HepG2 (cell line): ENCODE results near the gene CARD8. TPM values are rescaled to one million over a fixed set of nuclear protein-coding genes. Genes with fewer than 3 reads are reported as not detected.

Experiments
- CCDC6 ChIP-seq: sonication (generic); formaldehyde crosslinking; IDR thresholded peaks from 2 replicates; pipeline ENCODE4 v1.8.1; 2022; ENCODE audit warnings: mild to moderate bottlenecking, missing genetic modification reagents, moderate library complexity
- E2F2 ChIP-seq: sonication (generic); formaldehyde crosslinking; IDR thresholded peaks from 2 replicates; pipeline ENCODE4 v1.4.0; 2020; ENCODE audit warnings: missing genetic modification reagents, borderline replicate concordance
- ELF3 ChIP-seq: IDR thresholded peaks from 2 replicates; pipeline ENCODE4 v1.6.1; 2016; ENCODE audit warnings: missing genetic modification reagents, missing compliant biosample characterization
- IRF2 ChIP-seq: IDR thresholded peaks from 2 replicates; pipeline ENCODE4 v1.6.1; 2018; ENCODE audit warnings: missing genetic modification reagents, missing compliant biosample characterization
- KDM5B ChIP-seq: sonication (generic); formaldehyde crosslinking; IDR thresholded peaks from 2 replicates; pipeline ENCODE4 v1.4.0; 2020; ENCODE audit warnings: missing genetic modification reagents, mild to moderate bottlenecking, borderline replicate concordance
- KMT2B ChIP-seq: IDR thresholded peaks from 2 replicates; pipeline ENCODE4 v1.6.1; 2016; ENCODE audit warnings: missing genetic modification reagents, missing compliant biosample characterization
- MAZ ChIP-seq, 2 experiments: sonication (generic) in 1 of 2; formaldehyde crosslinking in 1 of 2; IDR thresholded peaks; 2 replicates each; pipeline versions ENCODE4 v1.5.0 to v1.6.1; 2012 to 2020; ENCODE audit warnings: low read depth in 2 of 2, mild to moderate bottlenecking in 2 of 2, borderline replicate concordance in 1 of 2, improper control_type of control experiment in 1 of 2, low read length in 1 of 2, missing genetic modification reagents in 1 of 2, moderate library complexity in 1 of 2
- MED1 ChIP-seq: sonication (generic); formaldehyde crosslinking; IDR thresholded peaks from 2 replicates; pipeline ENCODE4 v1.4.0; 2020; ENCODE audit warnings: missing genetic modification reagents
- MIER3 ChIP-seq: IDR thresholded peaks from 2 replicates; pipeline ENCODE4 v1.6.1; 2016; ENCODE audit warnings: missing compliant biosample characterization, borderline replicate concordance
- RFX5 ChIP-seq: IDR thresholded peaks from 2 replicates; pipeline ENCODE4 v1.6.1; 2011; ENCODE audit warnings: low read depth, low read length, improper control_type of control experiment
- SNAI1 ChIP-seq: sonication (generic); formaldehyde crosslinking; IDR thresholded peaks from 2 replicates; pipeline ENCODE4 v1.5.0; 2020; ENCODE audit warnings: mild to moderate bottlenecking, missing genetic modification reagents, borderline replicate concordance
- SOX5 ChIP-seq: IDR thresholded peaks from 2 replicates; pipeline ENCODE4 v1.6.1; 2016; ENCODE audit warnings: borderline replicate concordance
- SOX6 ChIP-seq, 2 experiments: fragments of 450-650 bp in 1 of 2; sonication (generic) in 1 of 2; formaldehyde crosslinking in 1 of 2; IDR thresholded peaks; 2 replicates each; pipeline versions ENCODE4 v1.4.0 to v1.6.1; 2017 to 2020; ENCODE audit warnings: antibody characterized with exemption in 1 of 2, mild to moderate bottlenecking in 1 of 2, missing genetic modification reagents in 1 of 2
- TAF1 ChIP-seq: sonication (generic); formaldehyde crosslinking; IDR thresholded peaks from 2 replicates; pipeline ENCODE4 v1.4.0; 2020; ENCODE audit warnings: missing genetic modification reagents
- ZBTB7A ChIP-seq: sonication (generic); formaldehyde crosslinking; IDR thresholded peaks from 2 replicates; pipeline ENCODE4 v1.8.0; 2022; ENCODE audit warnings: mild to moderate bottlenecking, missing genetic modification reagents
- ZMYM4 ChIP-seq: sonication (generic); formaldehyde crosslinking; IDR thresholded peaks from 2 replicates; pipeline ENCODE4 v1.8.1; 2023; ENCODE audit warnings: mild to moderate bottlenecking, missing genetic modification reagents
- ZNF138 ChIP-seq: sonication (generic); formaldehyde crosslinking; IDR thresholded peaks from 2 replicates; pipeline ENCODE4 v1.5.0; 2020; ENCODE audit warnings: mild to moderate bottlenecking, low read depth, missing genetic modification reagents
- ZNF264 ChIP-seq: sonication (generic); formaldehyde crosslinking; IDR thresholded peaks from 2 replicates; pipeline ENCODE4 v1.4.0; 2020; ENCODE audit warnings: missing genetic modification reagents
- ZNF274 ChIP-seq: sonication (generic); formaldehyde crosslinking; IDR thresholded peaks from 2 replicates; pipeline ENCODE4 v1.5.1; 2020; ENCODE audit warnings: mild to moderate bottlenecking, missing genetic modification reagents
- ZNF547 ChIP-seq: sonication (generic); formaldehyde crosslinking; IDR thresholded peaks from 2 replicates; pipeline ENCODE4 v1.5.1; 2020; ENCODE audit warnings: mild to moderate bottlenecking, missing genetic modification reagents
- ZNF781 ChIP-seq: sonication (generic); formaldehyde crosslinking; IDR thresholded peaks from 2 replicates; pipeline ENCODE4 v1.5.1; 2020; ENCODE audit warnings: borderline replicate concordance, mild to moderate bottlenecking, missing genetic modification reagents; ENCODE audit errors: not compliant biosample characterization
- ZNF782 ChIP-seq: sonication (generic); formaldehyde crosslinking; IDR thresholded peaks from 2 replicates; pipeline ENCODE4 v1.4.0; 2020; ENCODE audit warnings: missing genetic modification reagents, mild to moderate bottlenecking, borderline replicate concordance
- ZNF788 ChIP-seq: sonication (generic); formaldehyde crosslinking; IDR thresholded peaks from 2 replicates; pipeline ENCODE4 v1.5.0; 2020; ENCODE audit warnings: mild to moderate bottlenecking, missing genetic modification reagents, borderline replicate concordance
- polyA plus RNA-seq, 8 experiments: library from polyadenylated mRNA; depleted of rRNA in 3 of 8; stranded (reverse) in 7 of 8; unstranded in 1 of 8; fragments of >200 nt; fragmentation: Illumina TruSeq in 4 of 8; extraction: Trizol in 4 of 8; gene quantifications; 2 replicates each; pipeline versions ENCODE4 v1.2.1 to v1.2.3, GENCODE V29; 2011 to 2016; ENCODE audit warnings: low read depth in 4 of 8, missing spikeins in 1 of 8, mixed read lengths in 1 of 8; ENCODE audit not compliant: insufficient read depth in 1 of 8
- total RNA-seq, 5 experiments: library from RNA; depleted of rRNA; stranded (reverse); fragments of >200 nt; fragmentation: Illumina TruSeq; extraction: Trizol; gene quantifications; 2 replicates each; pipeline ENCODE4 v1.2.3, GENCODE V29; 2016; ENCODE audit warnings: low read depth in 1 of 5
- TF ChIP-seq, protein P1 (sequence below): sonication (generic); formaldehyde crosslinking; conservative IDR thresholded peaks from 2 replicates; pipeline ENCODE4 v1.8.0; 2022; ENCODE audit warnings: mild to moderate bottlenecking, moderate library complexity, missing genetic modification reagents
- TF ChIP-seq, protein P2 (sequence below): sonication (generic); formaldehyde crosslinking; IDR thresholded peaks from 2 replicates; pipeline ENCODE4 v1.4.0; 2020; ENCODE audit warnings: missing genetic modification reagents

The CARD8 gene
- total and polyA plus RNA-seq, 2 of the 13 experiments (the other 11 are each of a cell fraction or from before 2014, with no cell fraction given): 15.0 to 19.2 TPM

GRCh38 chr19:48271531-48272151, 15.9 kb upstream of the CARD8 start (continued):
- TF ChIP-seq MAZ (IDR thresholded peaks at IDR 0.05; ENCODE audit: borderline replicate concordance, low read depth, low read length) (no peak), MAZ (CRISPR knock-in tag; IDR thresholded peaks at IDR 0.05; ENCODE audit: low read depth) (peak; percentile 40; the same call in 1 of the 2 replicates), SOX6 (IDR thresholded peaks at IDR 0.05) (no peak), SOX6 (CRISPR knock-in tag; IDR thresholded peaks at IDR 0.05) (peak; percentile 75), SOX5 (peak; percentile 64; the same call in 1 of the 2 replicates), IRF2 (peak; percentile 46; the same call in 1 of the 2 replicates), KMT2B (peak; percentile 33; the same call in 1 of the 2 replicates), ZNF138 (no peak), ZNF782 (CRISPR knock-in tag) (peak; percentile 66; the same call in 1 of the 2 replicates), ZNF264 (CRISPR knock-in tag) (0 out of 2 replicates have a peak, but pooled peaks have one; percentile 22), E2F2 (CRISPR knock-in tag) (no peak), RFX5 (no peak), SNAI1 (CRISPR knock-in tag) (no peak), MED1 (CRISPR knock-in tag) (peak; percentile 52), CCDC6 (CRISPR knock-in tag) (0 out of 2 replicates have a peak, but pooled peaks have one; percentile 42), ZNF781 (peak; percentile 39), ELF3 (peak; percentile 65; the same call in 1 of the 2 replicates), KDM5B (CRISPR knock-in tag) (peak; percentile 18; the same call in 1 of the 2 replicates), ZBTB7A (CRISPR knock-in tag) (0 out of 2 replicates have a peak, but pooled peaks have one; percentile 53), ZNF274 (CRISPR knock-in tag) (peak; percentile 73; the same call in 1 of the 2 replicates), ZNF788 (CRISPR knock-in tag) (peak; percentile 56; the same call in 1 of the 2 replicates), MIER3 (CRISPR knock-in tag) (peak; percentile 58; the same call in 1 of the 2 replicates), TAF1 (CRISPR knock-in tag) (peak; percentile 61), ZNF547 (CRISPR knock-in tag) (peak; percentile 51; the same call in 1 of the 2 replicates), ZMYM4 (0 out of 2 replicates have a peak, but pooled peaks have one; percentile 28)
- TF ChIP-seq, protein P1, sequence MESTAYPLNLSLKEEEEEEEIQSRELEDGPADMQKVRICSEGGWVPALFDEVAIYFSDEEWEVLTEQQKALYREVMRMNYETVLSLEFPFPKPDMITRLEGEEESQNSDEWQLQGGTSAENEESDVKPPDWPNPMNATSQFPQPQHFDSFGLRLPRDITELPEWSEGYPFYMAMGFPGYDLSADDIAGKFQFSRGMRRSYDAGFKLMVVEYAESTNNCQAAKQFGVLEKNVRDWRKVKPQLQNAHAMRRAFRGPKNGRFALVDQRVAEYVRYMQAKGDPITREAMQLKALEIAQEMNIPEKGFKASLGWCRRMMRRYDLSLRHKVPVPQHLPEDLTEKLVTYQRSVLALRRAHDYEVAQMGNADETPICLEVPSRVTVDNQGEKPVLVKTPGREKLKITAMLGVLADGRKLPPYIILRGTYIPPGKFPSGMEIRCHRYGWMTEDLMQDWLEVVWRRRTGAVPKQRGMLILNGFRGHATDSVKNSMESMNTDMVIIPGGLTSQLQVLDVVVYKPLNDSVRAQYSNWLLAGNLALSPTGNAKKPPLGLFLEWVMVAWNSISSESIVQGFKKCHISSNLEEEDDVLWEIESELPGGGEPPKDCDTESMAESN (CRISPR knock-in tag): peak; percentile 44; the same call in 1 of the 2 replicates
- TF ChIP-seq, protein P2, sequence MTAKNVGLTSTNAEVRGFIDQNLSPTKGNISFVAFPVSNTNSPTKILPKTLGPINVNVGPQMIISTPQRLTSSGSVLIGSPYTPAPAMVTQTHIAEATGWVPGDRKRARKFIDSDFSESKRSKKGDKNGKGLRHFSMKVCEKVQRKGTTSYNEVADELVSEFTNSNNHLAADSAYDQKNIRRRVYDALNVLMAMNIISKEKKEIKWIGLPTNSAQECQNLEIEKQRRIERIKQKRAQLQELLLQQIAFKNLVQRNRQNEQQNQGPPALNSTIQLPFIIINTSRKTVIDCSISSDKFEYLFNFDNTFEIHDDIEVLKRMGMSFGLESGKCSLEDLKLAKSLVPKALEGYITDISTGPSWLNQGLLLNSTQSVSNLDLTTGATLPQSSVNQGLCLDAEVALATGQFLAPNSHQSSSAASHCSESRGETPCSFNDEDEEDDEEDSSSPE (CRISPR knock-in tag): peak; percentile 72; the same call in 1 of the 2 replicates
